ENCODE measurements around the gene EDDM13.

Gene EDDM13

DNA sequence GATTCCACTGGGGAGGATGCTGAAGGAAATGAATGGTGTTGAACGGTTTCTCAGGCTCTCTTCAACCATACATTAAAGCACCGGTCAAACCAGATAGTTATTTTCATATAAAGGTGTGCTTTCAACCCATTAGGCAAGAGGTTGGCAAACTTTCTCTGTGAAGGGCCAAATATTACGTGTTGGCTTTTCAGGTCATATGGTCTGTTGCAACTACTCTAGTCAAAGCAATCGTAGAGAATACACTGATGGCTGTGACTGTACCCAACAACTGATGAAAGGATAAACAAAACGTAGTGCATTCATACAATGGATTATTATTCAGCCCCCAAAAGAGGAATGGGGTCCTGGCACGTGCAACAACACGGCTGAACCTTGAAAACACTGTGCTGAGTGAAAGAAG, 36.2 kb downstream of the EDDM13 start:
- ATAC-seq, result no peak
- no peak for DNase-seq (ENCODE audit: low spot score in 2 of 2)
- Mint-ChIP-seq H3K9me3 (peaks cover 3% of the 10 kb centered on the region), H3K4me3 (no peak overlapping the region), H3K4me1 (peaks cover 26% of the 10 kb centered on the region), H3K36me3 (peaks cover 17% of the 10 kb centered on the region), H3K27ac (no peak overlapping the region)

DNA sequence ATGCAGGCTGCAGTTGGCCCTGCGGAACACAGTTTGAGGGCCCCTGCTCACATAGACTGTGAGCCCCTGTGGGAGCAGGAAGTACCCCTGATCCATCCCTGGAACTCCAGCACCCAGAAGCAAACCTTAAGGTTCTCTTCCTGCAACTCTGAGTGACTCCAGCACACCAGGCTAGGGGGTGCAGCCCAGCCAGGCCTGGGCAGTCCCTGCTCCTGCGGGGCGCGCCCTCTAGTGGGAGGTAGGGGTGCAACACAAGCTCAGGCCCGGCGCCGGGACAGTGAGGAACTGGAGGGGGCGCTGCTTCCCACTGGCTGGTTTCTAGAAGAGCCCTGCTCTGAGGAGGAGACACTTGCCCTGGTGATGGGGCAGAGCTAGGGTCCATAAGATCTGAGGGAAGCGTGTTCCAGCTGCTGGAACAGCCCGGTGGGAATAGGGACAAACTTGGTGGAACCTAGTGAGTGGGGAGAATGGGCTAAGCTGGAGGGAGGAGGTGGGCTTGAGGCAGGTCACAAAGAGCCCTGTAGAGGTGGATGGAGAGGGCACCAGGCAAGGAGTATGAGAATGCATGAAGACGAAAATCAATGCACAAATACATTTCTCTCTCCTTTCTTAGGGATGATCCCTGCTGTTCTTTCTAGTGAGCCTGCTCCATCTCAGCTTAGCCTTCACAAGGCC, 37.1 kb downstream of the EDDM13 start:
- DNase-seq (ENCODE audit: low spot score in 2 of 2) (peak; percentile 47 to 80), ATAC-seq (peak; percentile 67)
- Mint-ChIP-seq H3K4me1 (peaks cover 27% of the 10 kb centered on the region), H3K4me3 (no peak overlapping the region), H3K27ac (no peak overlapping the region), H3K36me3 (peaks cover 26% of the 10 kb centered on the region), H3K9me3 (peaks cover 3% of the 10 kb centered on the region)

DNA sequence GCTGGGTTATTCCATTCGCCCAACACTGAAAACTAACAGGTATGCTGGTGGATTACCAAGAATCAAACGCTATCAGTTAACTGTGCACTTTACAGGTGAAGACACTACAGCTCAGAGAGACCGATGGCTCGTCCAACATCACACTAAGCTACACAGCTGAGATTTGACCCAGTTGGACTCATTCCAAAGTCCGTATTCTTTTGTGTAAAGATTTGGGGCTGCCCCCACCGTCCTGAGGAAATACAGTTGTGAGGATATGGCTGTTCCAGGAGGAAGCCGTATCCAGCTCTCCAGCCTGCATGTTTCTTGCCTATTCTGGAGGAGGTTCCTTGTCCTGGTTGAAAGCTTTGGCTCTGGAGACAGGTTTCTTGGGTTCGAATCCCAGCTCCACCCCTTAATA, 37.9 kb downstream of the EDDM13 start:
- no peak for ATAC-seq
- DNase-seq (ENCODE audit: low spot score in 2 of 2), result no peak
- Mint-ChIP-seq H3K4me3 (no peak overlapping the region), H3K36me3 (peaks cover 34% of the 10 kb centered on the region), H3K27ac (no peak overlapping the region), H3K9me3 (peaks cover 3% of the 10 kb centered on the region), H3K4me1 (peaks cover 27% of the 10 kb centered on the region)

DNA sequence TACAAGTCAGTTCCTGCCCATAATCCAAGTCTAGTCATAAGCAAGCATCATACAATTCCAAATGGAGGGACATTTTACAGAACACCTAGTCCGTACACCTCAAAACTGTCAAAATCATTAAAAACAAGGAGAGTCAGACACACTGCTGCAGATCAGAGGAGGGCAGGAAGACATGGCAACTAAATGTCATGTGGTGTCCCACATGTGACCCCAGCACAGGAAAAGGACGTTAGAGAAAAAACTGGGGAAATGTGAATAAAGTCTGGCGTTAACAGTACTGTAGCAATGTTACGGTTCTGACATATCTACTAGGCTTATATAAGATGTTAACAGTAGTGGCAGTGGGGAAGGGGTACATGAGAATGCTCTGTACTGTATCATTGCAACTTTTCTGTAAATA, 39.8 kb downstream of the EDDM13 start:
- peaks cover 3% of the 10 kb centered on the region for H3K9me3 Mint-ChIP-seq
- H3K27ac Mint-ChIP-seq, result no peak overlapping the region
- no peak for ATAC-seq
- peaks cover 27% of the 10 kb centered on the region for H3K4me1 Mint-ChIP-seq
- H3K36me3 Mint-ChIP-seq, result peaks cover 34% of the 10 kb centered on the region
- H3K4me3 Mint-ChIP-seq, result no peak overlapping the region
- no peak for DNase-seq (ENCODE audit: low spot score in 2 of 2)

DNA sequence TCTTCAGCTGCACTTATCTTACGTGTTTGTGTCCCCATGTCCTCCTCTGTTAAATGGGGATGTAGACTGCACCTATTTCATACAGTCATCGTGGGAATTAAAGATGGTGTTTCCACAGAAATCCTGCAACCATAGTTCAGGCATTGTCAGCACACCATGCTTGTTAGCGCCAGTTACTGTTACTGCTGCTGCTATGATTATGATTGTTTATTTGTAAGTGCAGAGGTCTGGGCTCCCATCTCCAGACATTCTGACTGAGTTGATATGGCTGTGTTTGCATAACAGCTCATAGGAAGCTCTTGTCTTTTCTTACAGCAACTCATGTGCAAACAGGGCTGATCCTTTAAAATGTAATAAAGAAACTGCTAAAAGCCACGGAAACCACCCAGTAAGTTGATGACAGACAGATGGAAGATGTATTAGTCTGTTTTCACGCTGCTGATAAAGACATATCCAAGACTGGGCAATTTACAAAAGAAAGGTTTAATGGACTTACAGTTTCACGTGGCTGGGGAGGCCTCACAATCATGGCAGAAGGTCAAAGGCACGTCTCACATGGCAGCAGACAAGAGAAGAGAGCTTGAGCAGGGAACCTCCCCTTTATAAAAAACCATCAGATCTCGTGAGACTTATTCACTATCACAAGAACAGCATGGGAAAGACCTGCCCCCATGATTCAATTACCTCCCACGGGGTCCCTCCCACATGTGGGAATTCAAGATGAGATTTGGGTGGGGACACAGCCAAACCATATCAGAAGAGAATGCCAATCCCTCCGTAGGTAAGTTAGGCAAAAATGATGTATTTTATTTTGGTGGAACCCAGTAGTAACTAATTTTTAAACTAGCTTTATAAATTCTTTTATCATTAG, 40.5 kb downstream of the EDDM13 start:
- peak overlapping the region; percentile 97 for H3K27ac Mint-ChIP-seq
- peaks cover 34% of the 10 kb centered on the region for H3K36me3 Mint-ChIP-seq
- H3K4me3 Mint-ChIP-seq, result peak overlapping the region; percentile 82
- no peak for ATAC-seq
- no peak for DNase-seq (ENCODE audit: low spot score in 2 of 2)
- H3K9me3 Mint-ChIP-seq, result peaks cover 3% of the 10 kb centered on the region
- peaks cover 27% of the 10 kb centered on the region for H3K4me1 Mint-ChIP-seq

DNA sequence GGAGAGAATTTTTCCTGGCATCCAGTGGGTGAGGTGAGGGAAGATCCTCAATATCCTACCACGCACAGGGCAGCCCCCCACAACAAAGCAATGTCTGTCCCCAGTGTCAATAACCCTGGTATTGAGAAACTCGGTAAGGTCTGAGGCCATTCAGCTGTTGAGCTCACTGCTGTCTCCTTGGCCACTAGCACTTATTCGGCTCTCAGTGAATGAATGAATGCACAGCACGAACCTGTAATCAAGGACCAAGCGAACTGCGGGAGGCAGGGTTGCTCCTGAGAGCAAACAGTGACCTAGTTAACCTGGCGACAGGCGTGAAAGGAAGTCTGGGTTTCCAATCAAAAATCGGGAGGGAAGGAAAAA, 41.5 kb downstream of the EDDM13 start:
- DNase-seq (ENCODE audit: low spot score in 2 of 2), result no peak
- H3K9me3 Mint-ChIP-seq, result peaks cover 3% of the 10 kb centered on the region
- peaks cover 27% of the 10 kb centered on the region for H3K36me3 Mint-ChIP-seq
- peak overlapping the region; percentile 82 for H3K4me3 Mint-ChIP-seq
- peaks cover 27% of the 10 kb centered on the region for H3K4me1 Mint-ChIP-seq
- no peak for ATAC-seq
- H3K27ac Mint-ChIP-seq, result peak overlapping the region; percentile 97

DNA sequence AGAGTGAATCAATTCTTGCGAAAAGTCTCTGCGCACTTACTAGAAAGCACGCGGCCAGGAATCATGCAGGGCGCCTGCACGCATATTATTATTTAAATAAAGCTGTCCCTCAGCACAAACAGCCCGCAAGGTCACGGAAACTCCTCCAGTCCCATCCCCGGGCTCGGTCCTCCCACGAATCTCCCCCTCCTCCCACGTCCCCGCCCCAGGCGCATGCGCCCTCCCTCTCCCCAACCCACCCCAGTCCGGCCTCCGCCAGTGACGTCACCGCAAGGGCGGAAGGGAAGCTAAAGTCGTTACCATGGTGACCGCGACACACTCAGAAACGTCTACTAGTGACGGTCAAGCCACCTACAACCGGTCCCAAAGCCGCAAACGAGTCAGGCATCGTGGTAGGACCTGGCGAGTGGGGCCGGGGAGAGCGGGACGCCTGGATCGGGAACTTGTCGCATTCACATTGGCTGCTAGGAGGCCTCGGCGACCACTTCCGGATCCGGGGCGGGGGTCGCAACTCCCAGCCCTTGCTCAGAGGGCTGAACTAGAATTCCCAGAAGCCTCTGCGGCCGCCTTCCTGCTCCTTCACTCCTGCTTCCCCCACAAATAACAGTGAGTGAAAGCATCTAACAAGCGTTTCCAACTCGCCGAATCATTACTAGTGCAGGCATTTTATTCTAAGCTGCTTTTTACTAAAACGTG, 42.0 kb downstream of the EDDM13 start, which contains the start of gene ZSCAN5A:
ZSCAN5A (minus strand) TSS at position 459 of the 696 bp plus-strand sequence. CDS start 89,793 bp downstream, outside the sequence.
- Mint-ChIP-seq H3K36me3 (peaks cover 25% of the 10 kb centered on the region), H3K9me3 (peaks cover 3% of the 10 kb centered on the region), H3K27ac (peak within 1 kb of the TSS; percentile 97), H3K4me1 (peaks cover 26% of the 10 kb centered on the region), H3K4me3 (peak within 1 kb of the TSS; percentile 82)
- DNase-seq (ENCODE audit: low spot score in 2 of 2), result peak; percentile 94 to 98
- peak; percentile 85 for ATAC-seq

DNA sequence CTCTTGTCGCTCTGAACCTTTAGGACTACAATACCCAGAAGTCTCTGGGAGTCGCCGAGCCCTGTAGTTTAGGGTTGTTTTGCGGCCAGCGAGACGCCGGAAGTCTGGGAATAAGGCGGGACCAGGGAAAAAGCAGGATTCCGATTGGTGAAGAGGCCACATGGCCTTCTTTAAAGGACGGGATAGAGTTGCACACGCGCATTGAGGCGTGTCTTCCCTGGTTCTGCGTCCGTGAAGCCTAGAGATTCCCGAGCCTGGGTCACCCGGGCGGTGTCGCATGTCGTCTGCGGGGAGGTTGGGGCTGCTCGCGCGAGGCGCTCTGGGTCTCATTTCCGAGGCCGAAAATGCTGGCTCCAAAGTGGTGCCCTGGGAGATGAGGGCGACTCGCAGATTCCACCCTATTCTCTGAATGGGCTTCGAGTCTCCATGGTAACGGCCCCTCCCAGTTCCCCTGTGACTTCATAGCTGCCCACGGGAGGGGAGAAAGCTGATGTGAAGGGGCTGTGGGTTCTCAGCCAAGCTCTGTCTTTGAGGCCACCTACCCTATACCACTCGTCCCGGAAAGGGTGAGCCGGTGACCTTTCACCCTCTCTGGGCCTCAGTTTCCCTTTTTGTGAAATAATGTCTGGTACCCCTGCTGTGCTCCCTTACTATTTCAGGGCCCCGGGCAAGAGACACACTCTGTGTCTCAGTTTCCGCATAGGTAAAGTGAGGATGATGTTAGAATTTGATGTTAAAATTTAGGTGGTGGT, 42.7 kb downstream of the EDDM13 start:
- ATAC-seq (peak; percentile 85), DNase-seq (ENCODE audit: low spot score in 2 of 2) (peak; percentile 77 to 93)
- peak overlapping the region; percentile 97 for H3K27ac Mint-ChIP-seq
- H3K36me3 Mint-ChIP-seq, result peaks cover 25% of the 10 kb centered on the region
- H3K4me1 Mint-ChIP-seq, result peaks cover 22% of the 10 kb centered on the region
- H3K9me3 Mint-ChIP-seq, result peaks cover 3% of the 10 kb centered on the region
- H3K4me3 Mint-ChIP-seq, result peak overlapping the region; percentile 82

DNA sequence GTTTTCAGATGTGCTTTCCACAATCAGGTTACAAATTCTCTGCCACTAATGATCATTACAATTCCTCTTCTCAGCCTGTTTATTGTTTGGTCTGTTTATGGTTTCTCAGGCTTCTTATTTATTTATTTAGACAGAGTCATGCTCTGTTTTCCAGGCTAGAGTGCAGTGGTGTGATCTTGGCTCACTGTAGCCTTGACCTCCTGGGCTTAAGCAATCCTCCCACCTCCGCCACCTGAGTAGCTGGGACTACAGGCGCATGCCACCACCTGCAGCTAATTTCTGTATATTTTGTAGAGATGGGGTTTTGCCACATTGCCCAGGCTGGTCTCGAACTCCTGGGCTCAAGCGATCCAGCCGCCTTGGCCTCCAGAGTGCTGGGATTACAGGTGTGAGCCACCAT, 44.2 kb downstream of the EDDM13 start:
- DNase-seq (ENCODE audit: low spot score in 2 of 2), result no peak
- ATAC-seq, result no peak
- Mint-ChIP-seq H3K4me1 (peaks cover 22% of the 10 kb centered on the region), H3K27ac (peak overlapping the region; percentile 97), H3K36me3 (peaks cover 23% of the 10 kb centered on the region), H3K4me3 (peak overlapping the region; percentile 82), H3K9me3 (peaks cover 3% of the 10 kb centered on the region)

DNA sequence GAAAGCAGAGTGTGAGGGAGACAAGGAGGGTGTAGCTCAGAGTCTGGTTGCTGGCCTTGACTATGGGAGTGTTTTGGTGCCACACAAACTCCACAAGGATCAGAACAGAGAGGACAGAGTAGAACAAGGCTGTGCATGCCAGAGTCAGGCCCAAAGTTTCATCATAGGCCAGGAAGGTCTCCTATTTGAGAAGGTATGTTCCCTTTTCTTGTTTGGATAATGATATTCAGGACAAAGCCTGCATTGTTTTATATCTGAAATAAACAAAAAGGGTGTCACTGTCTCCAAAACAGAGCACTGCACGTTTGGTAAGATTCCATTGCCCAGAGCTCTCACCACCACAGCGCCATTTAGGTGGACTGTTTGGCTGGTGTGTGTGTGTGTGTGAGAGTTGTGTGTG, 45.2 kb downstream of the EDDM13 start:
- Mint-ChIP-seq H3K36me3 (peaks cover 20% of the 10 kb centered on the region), H3K9me3 (peaks cover 3% of the 10 kb centered on the region), H3K4me3 (no peak overlapping the region), H3K27ac (no peak overlapping the region), H3K4me1 (peaks cover 16% of the 10 kb centered on the region)
- ATAC-seq (no peak), DNase-seq (ENCODE audit: low spot score in 2 of 2) (no peak)

DNA sequence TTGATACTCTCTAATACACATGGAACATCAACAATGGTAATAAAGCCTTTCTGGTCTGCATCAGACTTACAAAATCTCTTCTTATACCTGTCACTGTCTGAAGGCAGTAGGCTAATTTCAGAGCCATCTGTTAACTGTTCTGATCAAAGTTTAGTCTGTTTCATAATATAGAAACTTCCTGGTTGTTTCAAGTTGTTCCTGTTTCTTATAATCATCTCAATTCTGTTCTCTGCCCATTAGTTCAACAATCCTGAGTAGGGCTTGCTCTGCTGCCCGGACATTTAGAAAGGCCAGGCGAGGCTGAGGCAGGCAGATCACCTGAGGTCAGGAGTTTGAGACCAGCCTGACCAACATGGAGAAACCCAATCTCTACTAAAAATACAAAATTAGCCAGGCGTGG, 47.4 kb downstream of the EDDM13 start:
- Mint-ChIP-seq H3K4me3 (no peak overlapping the region), H3K9me3 (peaks cover 2% of the 10 kb centered on the region), H3K36me3 (peaks cover 5% of the 10 kb centered on the region), H3K27ac (no peak overlapping the region), H3K4me1 (no peaks in the 10 kb centered on the region)
- ATAC-seq, result no peak
- no peak for DNase-seq (ENCODE audit: low spot score in 2 of 2)

DNA sequence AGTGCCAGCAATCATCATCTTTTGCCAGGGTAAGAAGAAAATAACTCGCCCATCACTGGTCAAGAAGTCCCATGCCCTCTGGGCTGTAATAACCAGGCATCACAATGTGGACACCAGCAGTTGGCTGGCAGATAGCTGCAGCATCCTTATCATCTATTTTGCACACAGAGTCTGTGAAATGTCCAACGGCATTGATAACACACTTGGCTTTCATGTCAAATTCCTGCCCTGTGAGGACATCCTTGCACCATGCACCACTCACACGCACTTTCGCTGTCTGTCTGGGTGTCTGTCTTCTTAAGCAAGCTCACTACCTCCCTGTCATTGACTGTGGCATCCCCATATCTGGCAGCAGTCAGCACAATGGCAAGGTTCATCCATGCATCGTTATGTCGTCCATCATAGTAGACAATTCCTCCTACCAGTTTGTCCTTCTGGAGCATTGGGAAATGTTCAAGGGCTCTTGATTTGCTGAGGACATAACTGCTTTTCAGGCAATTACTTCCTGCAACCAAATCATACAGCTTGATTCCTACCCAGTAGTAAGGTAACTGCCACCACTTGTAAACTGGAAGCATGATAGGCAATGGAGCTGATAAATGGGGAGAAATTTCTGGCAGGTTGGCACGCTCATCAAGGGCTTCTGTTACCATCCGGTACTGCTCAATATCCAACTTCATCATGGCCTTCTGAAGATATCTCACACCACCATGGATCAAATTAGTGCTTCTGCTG, 48.9 kb downstream of the EDDM13 start:
- Mint-ChIP-seq H3K27ac (no peak overlapping the region), H3K4me1 (no peaks in the 10 kb centered on the region), H3K36me3 (no peaks in the 10 kb centered on the region), H3K4me3 (no peak overlapping the region), H3K9me3 (peaks cover 2% of the 10 kb centered on the region)
- DNase-seq (ENCODE audit: low spot score in 2 of 2) (no peak), ATAC-seq (no peak)

DNA sequence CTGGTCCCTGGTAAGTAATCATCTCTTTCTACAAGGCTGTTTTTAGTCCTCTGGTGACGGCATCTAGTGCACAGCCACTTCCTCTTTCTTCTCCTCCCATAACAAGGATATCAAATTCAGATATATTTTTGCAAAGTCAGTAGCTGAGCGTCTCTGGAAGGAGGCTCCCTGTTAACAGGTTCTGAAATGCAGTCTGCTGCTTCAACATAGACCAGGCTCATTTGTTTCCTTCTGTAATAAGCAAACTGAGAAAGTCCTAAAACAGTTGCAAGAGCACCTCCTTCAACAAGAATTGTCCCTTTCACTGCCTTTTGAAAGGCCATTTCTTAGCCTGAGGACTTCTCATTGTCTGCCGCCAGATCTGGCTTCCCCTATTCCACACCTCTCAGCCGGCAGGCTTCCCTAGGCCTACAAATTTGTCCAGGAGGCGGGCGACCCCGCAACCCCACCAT, 49.5 kb downstream of the EDDM13 start:
- ATAC-seq (no peak), DNase-seq (ENCODE audit: low spot score in 2 of 2) (no peak)
- no peak overlapping the region for H3K4me3 Mint-ChIP-seq
- H3K9me3 Mint-ChIP-seq, result peaks cover 2% of the 10 kb centered on the region
- H3K4me1 Mint-ChIP-seq, result no peaks in the 10 kb centered on the region
- H3K27ac Mint-ChIP-seq, result no peak overlapping the region
- no peaks in the 10 kb centered on the region for H3K36me3 Mint-ChIP-seq

DNA sequence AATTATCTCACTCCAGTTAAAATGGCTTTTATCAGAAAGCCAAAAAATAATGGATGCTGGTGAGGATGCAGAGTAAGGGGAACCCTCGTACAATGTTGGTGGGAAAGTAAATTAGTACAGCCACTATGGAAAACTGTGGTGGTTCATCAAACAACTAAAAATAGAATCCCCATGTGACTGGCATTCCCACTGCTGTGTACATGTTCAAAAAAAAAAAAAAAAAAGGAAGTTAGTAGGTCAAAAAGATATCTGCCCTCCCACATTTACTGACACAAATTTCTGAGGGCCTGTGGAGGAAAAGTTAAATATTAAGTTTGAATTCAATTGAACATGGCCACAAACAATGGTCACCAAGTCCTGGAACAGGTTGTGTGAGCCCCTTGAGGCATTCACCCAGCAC, 51.9 kb downstream of the EDDM13 start:
- Mint-ChIP-seq H3K4me1 (no peaks in the 10 kb centered on the region), H3K36me3 (no peaks in the 10 kb centered on the region), H3K4me3 (no peak overlapping the region), H3K9me3 (peaks cover 2% of the 10 kb centered on the region), H3K27ac (no peak overlapping the region)
- DNase-seq (ENCODE audit: low spot score in 2 of 2) (no peak), ATAC-seq (no peak)

Measured in stimulated activated effector memory CD8-positive, alpha-beta T cell treated with anti-CD3 and anti-CD28 coated beads, Interleukin-12 subunit alpha, Interleukin-12 subunit beta, amount 100 ng/mL, for 72 hours (primary cell).